Measurements from ENCODE around the gene S100P.

Gene S100P

DNA sequence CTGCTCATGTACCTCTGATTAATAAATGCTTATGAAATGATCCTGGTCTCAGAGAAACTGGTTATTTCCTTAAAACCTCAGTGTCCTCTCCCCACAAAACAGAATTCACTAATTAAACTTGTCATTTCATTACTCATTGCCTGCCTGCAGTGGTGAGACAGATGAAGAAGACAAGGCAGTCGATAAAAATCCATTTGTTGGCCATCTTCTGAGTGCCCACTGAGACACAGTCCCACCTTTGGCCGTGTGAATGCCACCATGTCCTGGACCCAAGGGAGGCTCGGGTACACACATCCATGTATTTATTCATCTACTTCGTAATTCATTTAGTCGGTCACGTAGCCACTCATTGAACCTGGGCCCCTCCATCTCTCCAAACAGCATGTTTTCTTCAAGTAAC, 3.5 kb downstream of the S100P start:
- no peak for DNase-seq (ENCODE audit: low read depth)

- DNase-seq (ENCODE audit: low read depth), result no peak
Measured at GRCh38 chr4:6699388-6699787, 5.7 kb downstream of the S100P start.

DNA sequence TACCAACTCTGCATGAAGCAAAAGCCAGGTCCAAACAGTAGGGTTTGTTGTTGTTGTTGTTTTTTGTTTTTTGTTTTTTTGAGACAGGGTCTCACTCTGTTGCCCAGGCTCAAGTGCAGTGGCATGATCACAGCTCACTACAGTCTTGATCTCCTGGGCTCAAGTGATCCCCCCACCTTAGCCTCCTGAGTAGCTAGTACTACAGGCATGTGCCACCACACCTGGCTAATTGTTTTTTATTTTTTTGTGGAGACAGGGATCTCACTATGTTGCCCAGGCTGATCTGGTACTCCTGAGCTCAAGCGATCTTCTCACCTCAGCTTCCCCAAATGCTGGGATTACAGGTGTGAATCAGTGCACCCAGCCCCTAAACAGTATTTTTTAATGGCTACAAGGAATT, 6.2 kb downstream of the S100P start:
- DNase-seq (ENCODE audit: low read depth), result no peak

- DNase-seq (ENCODE audit: low read depth), result no peak
Measured at GRCh38 chr4:6701371-6701770, 7.7 kb downstream of the S100P start.

DNA sequence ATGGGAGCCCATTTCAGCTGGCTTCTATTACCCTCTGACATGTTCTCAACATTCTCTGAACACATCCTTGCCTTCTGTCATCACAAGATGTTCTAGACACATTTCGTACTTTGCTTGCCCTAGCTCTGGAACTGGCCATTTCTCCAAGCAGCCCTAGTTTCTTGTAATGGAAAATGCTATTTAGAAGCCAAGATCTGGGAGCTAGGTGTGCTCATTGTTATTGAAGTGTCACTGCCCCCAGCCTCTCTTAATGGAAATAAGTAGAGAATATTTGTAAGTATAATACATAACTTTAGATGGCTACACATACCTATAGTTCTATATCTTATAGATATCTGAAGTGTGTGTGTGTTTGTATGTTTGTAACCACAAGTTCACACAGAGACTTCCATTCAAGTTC, 9.1 kb downstream of the S100P start:
- DNase-seq (ENCODE audit: low read depth), result no peak

GRCh38 chr4:6703786-6704185, 10.1 kb downstream of the S100P start:
- DNase-seq (ENCODE audit: low read depth), result no peak

GRCh38 chr4:6705646-6706045, 12.0 kb downstream of the S100P start:
- no peak for DNase-seq (ENCODE audit: low read depth)

GRCh38 chr4:6706173-6706572, 12.5 kb downstream of the S100P start:
- DNase-seq (ENCODE audit: low read depth), result no peak

DNA sequence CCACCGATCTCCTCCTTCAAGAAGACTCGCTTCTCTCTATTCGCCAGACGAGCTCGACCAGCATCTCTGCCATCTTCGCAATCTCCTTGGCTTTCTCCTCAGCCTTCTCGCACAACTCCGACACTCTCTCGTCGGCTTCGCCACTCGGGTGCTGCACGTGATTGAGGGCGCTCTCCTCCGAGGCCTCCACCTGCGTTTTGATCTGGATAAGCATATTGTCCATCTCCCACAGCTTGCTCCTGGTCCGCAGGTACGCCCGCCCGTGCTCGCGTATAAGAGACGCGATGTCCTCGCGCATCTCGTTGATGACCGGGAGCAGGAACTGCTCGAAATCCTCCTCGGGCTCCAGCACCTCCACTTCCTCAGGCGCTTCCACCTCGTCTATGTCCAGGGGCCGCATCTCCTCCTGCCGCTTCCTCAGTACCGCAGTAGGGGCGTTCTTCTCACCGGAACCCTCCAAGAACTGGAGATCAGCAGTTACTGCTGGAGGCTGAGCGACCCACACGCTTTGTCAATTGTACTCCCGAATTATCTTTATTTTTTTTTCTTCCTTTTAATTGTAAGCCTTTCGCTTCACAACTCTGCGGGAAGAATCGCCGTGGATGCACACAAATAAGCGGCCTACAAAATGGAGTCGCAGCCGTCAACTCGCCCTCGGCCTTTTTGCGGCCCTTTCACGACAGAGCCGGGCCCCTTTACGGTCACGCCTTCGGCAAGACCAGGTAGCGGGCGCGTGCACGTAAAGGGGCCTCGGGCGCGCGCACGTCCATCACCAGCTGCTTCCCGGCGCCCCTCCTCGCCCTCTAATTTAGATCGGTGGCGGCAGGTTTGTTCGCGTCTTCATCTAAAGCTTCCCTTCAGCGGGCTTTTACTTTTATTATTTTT, 15.8 kb downstream of the S100P start, which contains the start of gene MRFAP1L1:
Gene MRFAP1L1 (minus strand): TSS at position 636 of the 885 bp plus-strand sequence. CDS start 236 bp downstream, at position 400.
- peak; percentile 92 for DNase-seq (ENCODE audit: low read depth)

GRCh38 chr4:6710282-6710681, 16.6 kb downstream of the S100P start:
- no peak for DNase-seq (ENCODE audit: low read depth)

- DNase-seq (ENCODE audit: low read depth), result no peak
Measured at GRCh38 chr4:6710996-6711395, 17.3 kb downstream of the S100P start.

DNA sequence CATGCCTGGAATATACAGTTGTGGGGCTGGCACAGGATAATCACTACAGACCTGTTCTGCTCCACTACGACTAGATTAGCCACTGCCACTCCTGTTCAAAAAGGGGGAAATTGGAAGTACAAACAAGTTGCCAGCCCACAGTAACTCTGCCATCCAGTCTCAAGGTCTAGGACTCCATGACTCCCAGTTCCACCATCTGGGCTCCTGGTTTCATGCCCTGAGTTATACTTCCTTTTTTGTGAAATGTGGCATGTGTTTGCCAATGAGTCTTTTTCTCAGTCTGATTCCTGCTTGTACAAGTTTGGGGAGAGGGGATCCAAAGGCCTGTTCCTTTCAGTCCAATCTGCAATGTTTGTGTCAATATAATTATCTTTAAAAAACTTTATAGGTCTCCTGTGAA, 21.3 kb downstream of the S100P start:
- DNase-seq (ENCODE audit: low read depth), result no peak

- DNase-seq (ENCODE audit: low read depth), result no peak
Measured at GRCh38 chr4:6715704-6716017, 22.0 kb downstream of the S100P start.

- DNase-seq (ENCODE audit: low read depth), result peak; percentile 66
Measured at GRCh38 chr4:6716018-6716911, 22.6 kb downstream of the S100P start, which contains the start of gene BLOC1S4. Gene BLOC1S4 (plus strand): TSS chr4:6716174. CDS start chr4:6716210, 36 bp downstream.

- no peak for DNase-seq (ENCODE audit: low read depth)
Measured at GRCh38 chr4:6716958-6717655, 23.4 kb downstream of the S100P start.

DNA sequence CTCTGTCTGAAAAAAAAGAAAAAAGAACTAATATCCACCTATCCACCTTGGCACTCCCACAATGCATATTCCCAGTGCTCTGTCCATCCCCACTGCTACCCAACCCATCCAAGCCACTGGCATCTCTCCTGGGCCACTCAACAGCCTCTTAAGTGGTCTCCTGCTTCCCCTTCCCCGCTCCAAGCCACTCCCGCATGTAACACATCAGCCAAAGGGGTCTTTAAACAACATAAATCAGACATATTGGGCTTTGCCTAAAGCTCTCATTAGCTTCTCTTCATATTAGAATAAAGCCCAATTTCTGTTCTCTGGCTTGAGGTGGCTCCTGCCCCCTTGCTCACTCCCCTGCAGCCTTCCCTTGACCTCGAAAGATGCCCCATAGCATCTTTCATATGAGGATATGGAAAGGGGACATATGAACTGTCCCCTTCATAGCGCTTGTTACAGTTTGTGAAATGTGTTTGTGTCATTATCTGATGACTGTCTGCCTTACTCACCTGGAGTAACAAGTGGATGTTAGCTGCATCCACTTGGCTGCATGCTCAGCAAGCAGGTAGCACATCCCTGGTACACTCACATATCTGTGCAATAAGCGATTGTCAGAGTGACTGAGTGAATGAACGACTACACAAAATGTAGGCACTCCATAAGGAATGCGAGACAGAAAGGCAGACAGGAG, 25.4 kb downstream of the S100P start:
- DNase-seq (ENCODE audit: low read depth), result no peak

- DNase-seq (ENCODE audit: low read depth), result no peak
Measured at GRCh38 chr4:6719611-6720179, 26.0 kb downstream of the S100P start.

- peak; percentile 77 for DNase-seq (ENCODE audit: low read depth)
Measured at GRCh38 chr4:6720202-6720699, 26.6 kb downstream of the S100P start.

- no peak for DNase-seq (ENCODE audit: low read depth)
Measured at GRCh38 chr4:6721121-6721520, 27.4 kb downstream of the S100P start.

DNA sequence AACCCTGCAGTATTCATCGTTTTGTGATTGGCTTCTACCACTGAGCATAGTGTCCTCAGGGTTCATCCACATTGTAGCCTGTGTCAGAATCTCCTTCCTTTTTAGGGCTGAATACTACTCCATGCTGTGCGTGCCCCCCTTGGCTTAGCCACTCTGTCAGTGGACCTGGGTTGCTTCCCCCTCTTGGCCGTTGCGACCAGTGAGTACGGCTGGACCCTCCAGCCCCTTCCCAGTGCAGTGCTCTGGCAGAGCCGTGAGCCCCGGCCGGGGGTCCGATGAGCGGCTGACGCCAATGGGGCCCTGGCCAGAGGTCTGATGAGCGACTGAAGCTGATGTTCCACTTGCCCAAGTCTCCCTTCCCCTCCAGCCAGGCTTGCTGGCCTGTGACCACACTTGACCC, 29.2 kb downstream of the S100P start:
- no peak for DNase-seq (ENCODE audit: low read depth)

DNA sequence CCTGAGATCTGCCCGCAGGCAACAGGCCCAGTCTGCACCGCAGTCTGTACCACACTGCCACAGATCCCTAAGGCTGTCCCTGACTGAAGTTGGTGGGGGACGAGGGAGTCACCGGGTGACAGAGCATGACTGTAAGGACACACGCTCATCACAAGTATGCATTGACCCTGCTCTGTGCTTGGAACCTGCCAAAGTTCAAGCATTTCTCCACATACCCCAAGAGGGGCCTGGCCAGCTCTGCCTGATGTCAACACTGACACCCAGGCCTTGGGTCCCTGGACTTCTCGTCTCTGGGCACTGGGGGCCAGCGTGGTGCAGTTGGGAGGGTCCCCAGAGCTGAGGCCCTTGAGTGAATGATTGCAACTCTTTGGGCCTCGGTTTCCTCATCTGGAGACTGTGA, 30.2 kb downstream of the S100P start:
- DNase-seq (ENCODE audit: low read depth), result no peak
